GM23338 (cell line): Measurements from ENCODE around the gene MAST4. TPM values are rescaled to one million over a fixed set of nuclear protein-coding genes. Genes with fewer than 3 reads are reported as not detected.

Experiments used
- ATAC-seq: fragments of 200-7000 bp; cut with Tn5 transposase; 3 replicates; pipeline ENCODE4 v1.9.1; 2020
- DNase-seq: peaks from one replicate; pipeline ENCODE4 v3.0.0-alpha.2; 2015; ENCODE audit warnings: low spot score
- H2AFZ ChIP-seq: fragments of 200-600 bp; sonication (generic); 2 replicates; pipeline ENCODE4 v1.8.0; 2016; ENCODE audit warnings: antibody characterized with exemption, mild to moderate bottlenecking, moderate library complexity
- H3F3A ChIP-seq: fragments of 200-600 bp; sonication (generic); replicated peaks from 2 replicates; pipeline ENCODE4 v1.8.0; 2017; ENCODE audit warnings: antibody characterized with exemption, mixed run types, low read depth
- H3K27ac ChIP-seq: fragments of 200-600 bp; sonication (generic); 2 replicates; pipeline ENCODE4 v1.6.1; 2016; ENCODE audit warnings: low read depth
- H3K27me3 ChIP-seq: fragments of 200-600 bp; sonication (generic); 2 replicates; pipeline ENCODE4 v1.8.0; 2016; ENCODE audit warnings: mild to moderate bottlenecking, mixed run types, moderate library complexity; ENCODE audit not compliant: insufficient read depth
- H3K36me3 ChIP-seq: fragments of 200-600 bp; sonication (generic); 2 replicates; pipeline ENCODE4 v1.8.0; 2016; ENCODE audit warnings: mild to moderate bottlenecking; ENCODE audit not compliant: insufficient read depth
- H3K4me1 ChIP-seq: fragments of 200-600 bp; sonication (generic); 2 replicates; pipeline ENCODE4 v1.8.0; 2016; ENCODE audit warnings: mild to moderate bottlenecking, moderate library complexity; ENCODE audit not compliant: insufficient read depth
- H3K4me2 ChIP-seq: fragments of 200-600 bp; sonication (generic); 2 replicates; pipeline ENCODE4 v1.7.1; 2017; ENCODE audit warnings: mixed run types
- H3K4me3 ChIP-seq: fragments of 200-600 bp; sonication (generic); 2 replicates; pipeline ENCODE4 v1.6.1; 2016; ENCODE audit warnings: mixed run types
- H3K79me2 ChIP-seq: fragments of 200-600 bp; sonication (generic); replicated peaks from 2 replicates; pipeline ENCODE4 v1.8.0; 2017; ENCODE audit warnings: mild to moderate bottlenecking; ENCODE audit not compliant: insufficient read depth
- H3K9me2 ChIP-seq: fragments of 200-600 bp; sonication (generic); 2 replicates; pipeline ENCODE4 v1.8.0; 2017; ENCODE audit not compliant: insufficient read depth
- H4K20me1 ChIP-seq: fragments of 200-600 bp; sonication (generic); replicated peaks from 2 replicates; pipeline ENCODE4 v1.8.0; 2017; ENCODE audit warnings: mild to moderate bottlenecking; ENCODE audit not compliant: insufficient read depth
- H3K27ac Mint-ChIP-seq: 2 replicates; pipeline ENCODE4 v1.8.0; 2020; ENCODE audit warnings: inconsistent platforms, mild to moderate bottlenecking, moderate library complexity, mixed read lengths
- H3K27me3 Mint-ChIP-seq: 3 replicates; pipeline ENCODE4 v1.8.0; 2022; ENCODE audit warnings: low read depth, mild to moderate bottlenecking, moderate library complexity, mixed read lengths, inconsistent platforms; ENCODE audit not compliant: insufficient read depth, poor library complexity
- H3K36me3 Mint-ChIP-seq: 3 replicates; pipeline ENCODE4 v1.8.0; 2021; ENCODE audit warnings: low read depth, mild to moderate bottlenecking, inconsistent platforms, moderate library complexity, mixed read lengths
- H3K4me1 Mint-ChIP-seq: 3 replicates; pipeline ENCODE4 v1.8.0; 2020; ENCODE audit warnings: mild to moderate bottlenecking, inconsistent platforms, mixed read lengths
- H3K4me3 Mint-ChIP-seq: 3 replicates; pipeline ENCODE4 v1.8.0; 2021; ENCODE audit warnings: moderate library complexity, mild to moderate bottlenecking, inconsistent platforms, mixed read lengths
- H3K9me3 Mint-ChIP-seq: 3 replicates; pipeline ENCODE4 v1.8.0; 2020; ENCODE audit warnings: moderate library complexity, mild to moderate bottlenecking, inconsistent platforms, mixed read lengths
- CREB1 ChIP-seq: fragments of 250-450 bp; sonication (Bioruptor Pico); IDR thresholded peaks from 2 replicates; pipeline ENCODE4 v1.5.0; 2020; ENCODE audit warnings: low read depth, mild to moderate bottlenecking, moderate library complexity
- EZH2 ChIP-seq: fragments of 200-600 bp; sonication (generic); IDR thresholded peaks from one replicate; pipeline ENCODE4 v1.8.0; 2017; ENCODE audit warnings: antibody characterized with exemption, mild to moderate bottlenecking, low read depth; ENCODE audit not compliant: unreplicated experiment
- EZH2phosphoT487 ChIP-seq: fragments of 200-600 bp; sonication (generic); IDR thresholded peaks from one replicate; pipeline ENCODE4 v1.8.1; 2018; ENCODE audit warnings: antibody characterized with exemption; ENCODE audit not compliant: unreplicated experiment
- JUNB ChIP-seq: IDR thresholded peaks from one replicate; pipeline ENCODE4 v1.6.1; 2016; ENCODE audit warnings: antibody characterized with exemption; ENCODE audit not compliant: unreplicated experiment
- NANOG ChIP-seq: IDR thresholded peaks from 2 replicates; pipeline ENCODE4 v1.6.1; 2016; ENCODE audit warnings: antibody characterized with exemption, borderline replicate concordance
- POLR2AphosphoS5 ChIP-seq: IDR thresholded peaks from 2 replicates; pipeline ENCODE4 v1.6.1; 2016; ENCODE audit warnings: antibody characterized with exemption, low read depth
- STAT1 ChIP-seq: IDR thresholded peaks from one replicate; pipeline ENCODE4 v1.6.1; 2016; ENCODE audit warnings: antibody characterized with exemption; ENCODE audit not compliant: unreplicated experiment
- ZNF114 ChIP-seq: fragments of 250-450 bp; sonication (Bioruptor Pico); IDR thresholded peaks from 2 replicates; pipeline ENCODE4 v1.5.0; 2020; ENCODE audit warnings: mild to moderate bottlenecking, moderate library complexity
- ZNF331 ChIP-seq: fragments of 250-450 bp; sonication (Bioruptor Pico); IDR thresholded peaks from 2 replicates; pipeline ENCODE4 v1.5.0; 2020; ENCODE audit warnings: low read depth, mild to moderate bottlenecking, moderate library complexity
- polyA plus RNA-seq: library from polyadenylated mRNA; unstranded; fragments of >200 nt; fragmentation: Nextera tagmentation; extraction: Ambion mirVana; gene quantifications from 2 replicates; pipeline ENCODE4 v1.2.1, GENCODE V29; 2016
- total RNA-seq: library from RNA; depleted of rRNA; stranded (reverse); fragments of >200 nt; shearing (Covaris generic); gene quantifications from 2 replicates; pipeline ENCODE4 v1.2.3, GENCODE V29; 2014
- TF ChIP-seq, protein P1 (sequence below): fragments of 250-450 bp; sonication (Bioruptor Pico); IDR thresholded peaks from 2 replicates; pipeline ENCODE4 v1.5.0; 2020; ENCODE audit warnings: mild to moderate bottlenecking, moderate library complexity
- TF ChIP-seq, protein P2 (sequence below): IDR thresholded peaks from one replicate; pipeline ENCODE4 v1.6.1; 2018; ENCODE audit warnings: antibody characterized with exemption; ENCODE audit not compliant: unreplicated experiment
- TF ChIP-seq, protein P3 (sequence below), 2 experiments: fragments of 200-600 bp in 1 of 2; sonication (generic) in 1 of 2; conservative IDR thresholded peaks; 2 replicates each; pipeline versions ENCODE4 v1.5.1 to v1.6.1; 2016 to 2017; ENCODE audit warnings: antibody characterized with exemption in 2 of 2, low read depth in 2 of 2, mild to moderate bottlenecking in 2 of 2, moderate library complexity in 1 of 2
- TF ChIP-seq, protein P4 (sequence below): IDR thresholded peaks from 2 replicates; pipeline ENCODE4 v1.6.1; 2016; ENCODE audit warnings: antibody characterized with exemption

The MAST4 gene
- total and polyA plus RNA-seq, 2 experiments from 2014 or later: 3.6 to 8.5 TPM

DNA sequence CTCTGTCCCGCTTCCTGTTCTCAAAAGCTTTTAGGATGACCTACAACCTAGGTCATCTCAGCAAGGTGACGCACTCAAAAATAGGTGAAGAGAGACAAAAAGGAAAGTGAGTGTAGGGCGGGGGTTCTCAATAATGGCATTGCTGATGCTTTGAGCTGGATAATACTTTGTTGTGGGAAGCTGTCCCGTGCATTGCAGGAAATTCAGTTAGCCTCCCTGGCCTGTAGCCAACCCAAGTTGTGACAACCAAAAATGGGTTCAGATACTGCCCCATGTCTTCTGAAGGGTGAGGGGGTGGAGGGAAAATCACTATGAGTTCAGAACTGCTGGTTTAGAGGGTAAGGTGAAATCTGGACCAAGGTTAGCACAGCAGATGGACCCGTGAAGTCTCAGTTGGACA, 151.4 kb downstream of the MAST4 start:
- Histone ChIP-seq H2AFZ (no peak overlapping the region), H3K4me1 (no peaks in the 10 kb centered on the region), H3K9me2 (peaks cover 11% of the 10 kb centered on the region), H3F3A (no peaks in the 10 kb centered on the region), H3K27me3 (no peaks in the 10 kb centered on the region), H3K36me3 (peaks cover 10% of the 10 kb centered on the region; the same call in 1 of the 2 replicates), H3K79me2 (no peaks in the 10 kb centered on the region), H4K20me1 (no peaks in the 10 kb centered on the region), H3K4me2 (no peak overlapping the region), H3K4me3 (no peak overlapping the region), H3K27ac (no peak overlapping the region)
- TF ChIP-seq STAT1 (no peak), ZNF114 (CRISPR knock-in tag) (no peak), EZH2phosphoT487 (no peak), JUNB (no peak), EZH2 (no peak), ZNF331 (CRISPR knock-in tag) (no peak), CREB1 (CRISPR knock-in tag) (no peak), POLR2AphosphoS5 (no peak), NANOG (no peak)
- TF ChIP-seq, protein P1, sequence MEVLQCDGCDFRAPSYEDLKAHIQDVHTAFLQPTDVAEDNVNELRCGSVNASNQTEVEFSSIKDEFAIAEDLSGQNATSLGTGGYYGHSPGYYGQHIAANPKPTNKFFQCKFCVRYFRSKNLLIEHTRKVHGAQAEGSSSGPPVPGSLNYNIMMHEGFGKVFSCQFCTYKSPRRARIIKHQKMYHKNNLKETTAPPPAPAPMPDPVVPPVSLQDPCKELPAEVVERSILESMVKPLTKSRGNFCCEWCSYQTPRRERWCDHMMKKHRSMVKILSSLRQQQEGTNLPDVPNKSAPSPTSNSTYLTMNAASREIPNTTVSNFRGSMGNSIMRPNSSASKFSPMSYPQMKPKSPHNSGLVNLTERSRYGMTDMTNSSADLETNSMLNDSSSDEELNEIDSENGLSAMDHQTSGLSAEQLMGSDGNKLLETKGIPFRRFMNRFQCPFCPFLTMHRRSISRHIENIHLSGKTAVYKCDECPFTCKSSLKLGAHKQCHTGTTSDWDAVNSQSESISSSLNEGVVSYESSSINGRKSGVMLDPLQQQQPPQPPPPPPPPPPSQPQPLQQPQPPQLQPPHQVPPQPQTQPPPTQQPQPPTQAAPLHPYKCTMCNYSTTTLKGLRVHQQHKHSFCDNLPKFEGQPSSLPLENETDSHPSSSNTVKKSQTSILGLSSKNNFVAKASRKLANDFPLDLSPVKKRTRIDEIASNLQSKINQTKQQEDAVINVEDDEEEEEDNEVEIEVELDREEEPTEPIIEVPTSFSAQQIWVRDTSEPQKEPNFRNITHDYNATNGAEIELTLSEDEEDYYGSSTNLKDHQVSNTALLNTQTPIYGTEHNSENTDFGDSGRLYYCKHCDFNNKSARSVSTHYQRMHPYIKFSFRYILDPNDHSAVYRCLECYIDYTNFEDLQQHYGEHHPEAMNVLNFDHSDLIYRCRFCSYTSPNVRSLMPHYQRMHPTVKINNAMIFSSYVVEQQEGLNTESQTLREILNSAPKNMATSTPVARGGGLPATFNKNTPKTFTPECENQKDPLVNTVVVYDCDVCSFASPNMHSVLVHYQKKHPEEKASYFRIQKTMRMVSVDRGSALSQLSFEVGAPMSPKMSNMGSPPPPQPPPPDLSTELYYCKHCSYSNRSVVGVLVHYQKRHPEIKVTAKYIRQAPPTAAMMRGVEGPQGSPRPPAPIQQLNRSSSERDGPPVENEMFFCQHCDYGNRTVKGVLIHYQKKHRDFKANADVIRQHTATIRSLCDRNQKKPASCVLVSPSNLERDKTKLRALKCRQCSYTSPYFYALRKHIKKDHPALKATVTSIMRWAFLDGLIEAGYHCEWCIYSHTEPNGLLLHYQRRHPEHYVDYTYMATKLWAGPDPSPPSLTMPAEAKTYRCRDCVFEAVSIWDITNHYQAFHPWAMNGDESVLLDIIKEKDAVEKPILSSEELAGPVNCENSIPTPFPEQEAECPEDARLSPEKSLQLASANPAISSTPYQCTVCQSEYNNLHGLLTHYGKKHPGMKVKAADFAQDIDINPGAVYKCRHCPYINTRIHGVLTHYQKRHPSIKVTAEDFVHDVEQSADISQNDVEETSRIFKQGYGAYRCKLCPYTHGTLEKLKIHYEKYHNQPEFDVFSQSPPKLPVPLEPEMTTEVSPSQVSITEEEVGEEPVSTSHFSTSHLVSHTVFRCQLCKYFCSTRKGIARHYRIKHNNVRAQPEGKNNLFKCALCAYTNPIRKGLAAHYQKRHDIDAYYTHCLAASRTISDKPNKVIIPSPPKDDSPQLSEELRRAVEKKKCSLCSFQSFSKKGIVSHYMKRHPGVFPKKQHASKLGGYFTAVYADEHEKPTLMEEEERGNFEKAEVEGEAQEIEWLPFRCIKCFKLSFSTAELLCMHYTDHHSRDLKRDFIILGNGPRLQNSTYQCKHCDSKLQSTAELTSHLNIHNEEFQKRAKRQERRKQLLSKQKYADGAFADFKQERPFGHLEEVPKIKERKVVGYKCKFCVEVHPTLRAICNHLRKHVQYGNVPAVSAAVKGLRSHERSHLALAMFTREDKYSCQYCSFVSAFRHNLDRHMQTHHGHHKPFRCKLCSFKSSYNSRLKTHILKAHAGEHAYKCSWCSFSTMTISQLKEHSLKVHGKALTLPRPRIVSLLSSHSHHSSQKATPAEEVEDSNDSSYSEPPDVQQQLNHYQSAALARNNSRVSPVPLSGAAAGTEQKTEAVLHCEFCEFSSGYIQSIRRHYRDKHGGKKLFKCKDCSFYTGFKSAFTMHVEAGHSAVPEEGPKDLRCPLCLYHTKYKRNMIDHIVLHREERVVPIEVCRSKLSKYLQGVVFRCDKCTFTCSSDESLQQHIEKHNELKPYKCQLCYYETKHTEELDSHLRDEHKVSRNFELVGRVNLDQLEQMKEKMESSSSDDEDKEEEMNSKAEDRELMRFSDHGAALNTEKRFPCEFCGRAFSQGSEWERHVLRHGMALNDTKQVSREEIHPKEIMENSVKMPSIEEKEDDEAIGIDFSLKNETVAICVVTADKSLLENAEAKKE: no peak
- TF ChIP-seq, protein P2, sequence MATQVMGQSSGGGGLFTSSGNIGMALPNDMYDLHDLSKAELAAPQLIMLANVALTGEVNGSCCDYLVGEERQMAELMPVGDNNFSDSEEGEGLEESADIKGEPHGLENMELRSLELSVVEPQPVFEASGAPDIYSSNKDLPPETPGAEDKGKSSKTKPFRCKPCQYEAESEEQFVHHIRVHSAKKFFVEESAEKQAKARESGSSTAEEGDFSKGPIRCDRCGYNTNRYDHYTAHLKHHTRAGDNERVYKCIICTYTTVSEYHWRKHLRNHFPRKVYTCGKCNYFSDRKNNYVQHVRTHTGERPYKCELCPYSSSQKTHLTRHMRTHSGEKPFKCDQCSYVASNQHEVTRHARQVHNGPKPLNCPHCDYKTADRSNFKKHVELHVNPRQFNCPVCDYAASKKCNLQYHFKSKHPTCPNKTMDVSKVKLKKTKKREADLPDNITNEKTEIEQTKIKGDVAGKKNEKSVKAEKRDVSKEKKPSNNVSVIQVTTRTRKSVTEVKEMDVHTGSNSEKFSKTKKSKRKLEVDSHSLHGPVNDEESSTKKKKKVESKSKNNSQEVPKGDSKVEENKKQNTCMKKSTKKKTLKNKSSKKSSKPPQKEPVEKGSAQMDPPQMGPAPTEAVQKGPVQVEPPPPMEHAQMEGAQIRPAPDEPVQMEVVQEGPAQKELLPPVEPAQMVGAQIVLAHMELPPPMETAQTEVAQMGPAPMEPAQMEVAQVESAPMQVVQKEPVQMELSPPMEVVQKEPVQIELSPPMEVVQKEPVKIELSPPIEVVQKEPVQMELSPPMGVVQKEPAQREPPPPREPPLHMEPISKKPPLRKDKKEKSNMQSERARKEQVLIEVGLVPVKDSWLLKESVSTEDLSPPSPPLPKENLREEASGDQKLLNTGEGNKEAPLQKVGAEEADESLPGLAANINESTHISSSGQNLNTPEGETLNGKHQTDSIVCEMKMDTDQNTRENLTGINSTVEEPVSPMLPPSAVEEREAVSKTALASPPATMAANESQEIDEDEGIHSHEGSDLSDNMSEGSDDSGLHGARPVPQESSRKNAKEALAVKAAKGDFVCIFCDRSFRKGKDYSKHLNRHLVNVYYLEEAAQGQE: no peak
- TF ChIP-seq, protein P3, sequence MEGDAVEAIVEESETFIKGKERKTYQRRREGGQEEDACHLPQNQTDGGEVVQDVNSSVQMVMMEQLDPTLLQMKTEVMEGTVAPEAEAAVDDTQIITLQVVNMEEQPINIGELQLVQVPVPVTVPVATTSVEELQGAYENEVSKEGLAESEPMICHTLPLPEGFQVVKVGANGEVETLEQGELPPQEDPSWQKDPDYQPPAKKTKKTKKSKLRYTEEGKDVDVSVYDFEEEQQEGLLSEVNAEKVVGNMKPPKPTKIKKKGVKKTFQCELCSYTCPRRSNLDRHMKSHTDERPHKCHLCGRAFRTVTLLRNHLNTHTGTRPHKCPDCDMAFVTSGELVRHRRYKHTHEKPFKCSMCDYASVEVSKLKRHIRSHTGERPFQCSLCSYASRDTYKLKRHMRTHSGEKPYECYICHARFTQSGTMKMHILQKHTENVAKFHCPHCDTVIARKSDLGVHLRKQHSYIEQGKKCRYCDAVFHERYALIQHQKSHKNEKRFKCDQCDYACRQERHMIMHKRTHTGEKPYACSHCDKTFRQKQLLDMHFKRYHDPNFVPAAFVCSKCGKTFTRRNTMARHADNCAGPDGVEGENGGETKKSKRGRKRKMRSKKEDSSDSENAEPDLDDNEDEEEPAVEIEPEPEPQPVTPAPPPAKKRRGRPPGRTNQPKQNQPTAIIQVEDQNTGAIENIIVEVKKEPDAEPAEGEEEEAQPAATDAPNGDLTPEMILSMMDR (conservative IDR thresholded peaks at IDR 0.05; ENCODE audit: low read depth in 2 of 2): no peak
- TF ChIP-seq, protein P4, sequence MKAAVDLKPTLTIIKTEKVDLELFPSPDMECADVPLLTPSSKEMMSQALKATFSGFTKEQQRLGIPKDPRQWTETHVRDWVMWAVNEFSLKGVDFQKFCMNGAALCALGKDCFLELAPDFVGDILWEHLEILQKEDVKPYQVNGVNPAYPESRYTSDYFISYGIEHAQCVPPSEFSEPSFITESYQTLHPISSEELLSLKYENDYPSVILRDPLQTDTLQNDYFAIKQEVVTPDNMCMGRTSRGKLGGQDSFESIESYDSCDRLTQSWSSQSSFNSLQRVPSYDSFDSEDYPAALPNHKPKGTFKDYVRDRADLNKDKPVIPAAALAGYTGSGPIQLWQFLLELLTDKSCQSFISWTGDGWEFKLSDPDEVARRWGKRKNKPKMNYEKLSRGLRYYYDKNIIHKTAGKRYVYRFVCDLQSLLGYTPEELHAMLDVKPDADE: no peak
- H3K4me3 Mint-ChIP-seq: no peak overlapping the region
- no peaks in the 10 kb centered on the region for H3K4me1 Mint-ChIP-seq
- H3K27ac Mint-ChIP-seq: no peak overlapping the region
- peaks cover 17% of the 10 kb centered on the region for H3K36me3 Mint-ChIP-seq
- H3K27me3 Mint-ChIP-seq: peaks cover 3% of the 10 kb centered on the region
- DNase-seq (no peak), ATAC-seq (no peak)
- H3K9me3 Mint-ChIP-seq: peaks cover 20% of the 10 kb centered on the region
